GM12872 (cell line): ENCODE measurements around the gene STK31.

Experiments
- TF ChIP-seq, protein P1 (sequence below): IDR thresholded peaks from 3 replicates; pipeline ENCODE4 v1.5.1; 2011; ENCODE audit warnings: low read depth, mild to moderate bottlenecking, low read length, moderate library complexity; ENCODE audit not compliant: insufficient read depth

STK31 gene

DNA sequence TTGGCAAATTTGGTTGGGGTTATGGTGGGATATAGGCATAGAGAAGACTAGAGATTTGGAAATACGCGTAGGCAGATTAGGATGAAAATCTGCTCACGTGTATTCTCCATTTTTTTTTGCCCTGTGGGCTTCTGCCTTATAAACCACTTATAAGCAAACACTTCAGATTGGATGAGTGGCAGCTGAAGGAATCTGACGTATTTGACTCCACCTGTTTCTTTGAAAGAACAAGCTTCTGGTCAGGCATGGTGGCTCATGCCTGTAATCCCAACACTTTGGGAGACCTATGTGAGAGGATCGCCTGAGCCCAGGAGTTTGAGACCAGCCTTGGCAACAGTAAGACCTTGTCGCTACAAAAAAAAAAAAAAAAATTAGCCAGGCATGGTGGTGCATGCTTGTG, 5.1 kb downstream of the STK31 start:
- TF ChIP-seq, protein P1, sequence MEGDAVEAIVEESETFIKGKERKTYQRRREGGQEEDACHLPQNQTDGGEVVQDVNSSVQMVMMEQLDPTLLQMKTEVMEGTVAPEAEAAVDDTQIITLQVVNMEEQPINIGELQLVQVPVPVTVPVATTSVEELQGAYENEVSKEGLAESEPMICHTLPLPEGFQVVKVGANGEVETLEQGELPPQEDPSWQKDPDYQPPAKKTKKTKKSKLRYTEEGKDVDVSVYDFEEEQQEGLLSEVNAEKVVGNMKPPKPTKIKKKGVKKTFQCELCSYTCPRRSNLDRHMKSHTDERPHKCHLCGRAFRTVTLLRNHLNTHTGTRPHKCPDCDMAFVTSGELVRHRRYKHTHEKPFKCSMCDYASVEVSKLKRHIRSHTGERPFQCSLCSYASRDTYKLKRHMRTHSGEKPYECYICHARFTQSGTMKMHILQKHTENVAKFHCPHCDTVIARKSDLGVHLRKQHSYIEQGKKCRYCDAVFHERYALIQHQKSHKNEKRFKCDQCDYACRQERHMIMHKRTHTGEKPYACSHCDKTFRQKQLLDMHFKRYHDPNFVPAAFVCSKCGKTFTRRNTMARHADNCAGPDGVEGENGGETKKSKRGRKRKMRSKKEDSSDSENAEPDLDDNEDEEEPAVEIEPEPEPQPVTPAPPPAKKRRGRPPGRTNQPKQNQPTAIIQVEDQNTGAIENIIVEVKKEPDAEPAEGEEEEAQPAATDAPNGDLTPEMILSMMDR, result no peak

DNA sequence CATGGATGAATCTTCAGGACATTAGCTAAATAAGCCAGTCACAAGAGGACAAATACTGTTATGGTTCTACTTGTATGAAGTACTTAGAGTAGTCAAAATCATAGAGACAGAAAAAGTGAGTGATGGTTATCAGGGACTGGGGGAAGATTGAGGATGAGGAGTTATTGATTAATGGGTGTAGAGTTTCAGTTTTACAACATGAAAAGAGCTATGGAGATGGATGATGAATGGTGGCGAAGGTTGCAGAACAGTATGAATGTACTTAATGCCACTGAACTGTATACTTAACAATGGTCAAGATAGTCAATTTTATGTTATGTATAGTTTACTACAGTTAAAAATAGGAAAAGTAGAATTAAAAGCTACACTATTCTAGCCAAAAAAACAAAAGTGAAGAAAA, 7.8 kb downstream of the STK31 start:
- TF ChIP-seq, protein P1, result no peak

DNA sequence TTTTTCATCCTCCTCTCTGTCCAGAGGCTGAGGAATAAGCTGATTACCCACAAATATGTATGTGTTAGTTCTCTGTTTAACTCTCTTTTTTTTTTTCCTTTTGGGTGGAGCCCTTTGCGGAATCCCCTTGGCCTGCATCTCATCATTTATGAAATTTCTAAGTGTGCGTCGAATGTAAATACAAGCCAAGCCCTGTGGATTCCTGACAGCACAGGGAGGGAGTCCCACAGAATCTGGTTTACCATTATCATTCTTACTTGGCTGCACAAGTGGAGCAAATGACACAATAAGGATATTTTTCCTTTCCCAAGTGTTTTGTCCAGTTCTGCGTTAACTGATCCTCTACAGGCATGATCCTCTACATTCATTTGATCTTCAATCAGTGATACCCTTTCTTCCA, 11.4 kb downstream of the STK31 start:
- TF ChIP-seq, protein P1, result no peak

DNA sequence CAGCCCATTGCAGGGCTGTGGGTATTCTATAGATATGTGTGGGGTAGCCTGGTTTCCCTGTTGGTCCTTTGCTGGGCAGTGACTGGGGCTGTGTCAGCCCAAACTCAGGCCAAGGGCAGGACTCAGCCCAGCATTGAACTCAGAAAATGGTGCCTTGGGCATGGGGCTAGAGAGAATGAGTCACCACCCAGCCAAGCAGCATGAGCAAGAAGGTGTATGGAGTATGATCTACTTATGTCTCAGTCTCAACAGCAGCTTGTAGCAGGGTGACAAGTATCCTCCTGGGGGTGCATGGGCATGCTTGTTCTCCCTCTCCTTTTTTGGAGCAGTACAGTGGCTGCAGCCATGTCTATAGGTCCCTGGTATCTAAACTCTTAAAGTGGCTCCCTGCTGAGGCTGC, 32.0 kb downstream of the STK31 start:
- TF ChIP-seq, protein P1, result no peak

DNA sequence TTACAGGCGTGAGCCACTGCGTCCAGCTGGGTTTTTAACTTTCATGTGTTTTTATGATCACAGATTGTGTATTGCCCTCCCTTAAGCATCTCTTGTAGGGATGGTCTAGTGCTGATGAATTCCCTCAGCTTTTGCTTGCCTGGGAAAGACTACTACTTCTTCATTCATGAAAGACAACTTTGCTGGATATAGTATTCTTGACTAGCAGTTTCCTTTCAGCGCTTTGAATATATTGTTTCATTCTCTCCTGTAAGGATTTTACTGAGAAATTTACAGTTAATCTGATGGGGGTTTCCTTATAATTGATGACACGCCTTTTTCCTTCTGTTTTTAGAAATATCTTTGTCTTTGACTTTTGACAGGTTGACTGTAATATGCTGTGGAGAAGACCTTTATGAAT, 33.2 kb downstream of the STK31 start:
- TF ChIP-seq, protein P1, result no peak

DNA sequence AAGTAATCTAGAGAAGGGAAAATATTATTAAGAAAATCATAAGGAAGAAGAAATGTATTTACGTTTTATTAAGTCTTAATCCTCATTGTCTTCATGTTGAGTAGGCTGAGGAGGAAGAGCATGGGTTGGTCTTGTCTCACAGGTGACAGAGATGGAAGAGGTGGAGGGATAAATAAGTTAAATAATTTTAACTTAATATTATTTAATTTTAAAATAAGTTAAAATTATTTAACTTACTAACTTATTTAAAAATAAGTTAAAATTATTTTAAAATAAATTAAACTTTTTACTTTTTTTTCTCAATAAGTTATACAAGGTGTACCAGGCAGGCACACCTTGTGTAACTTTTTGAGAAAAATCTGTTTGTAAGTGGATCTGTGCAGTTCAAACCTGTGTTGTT, 36.6 kb downstream of the STK31 start:
- TF ChIP-seq, protein P1, result no peak

DNA sequence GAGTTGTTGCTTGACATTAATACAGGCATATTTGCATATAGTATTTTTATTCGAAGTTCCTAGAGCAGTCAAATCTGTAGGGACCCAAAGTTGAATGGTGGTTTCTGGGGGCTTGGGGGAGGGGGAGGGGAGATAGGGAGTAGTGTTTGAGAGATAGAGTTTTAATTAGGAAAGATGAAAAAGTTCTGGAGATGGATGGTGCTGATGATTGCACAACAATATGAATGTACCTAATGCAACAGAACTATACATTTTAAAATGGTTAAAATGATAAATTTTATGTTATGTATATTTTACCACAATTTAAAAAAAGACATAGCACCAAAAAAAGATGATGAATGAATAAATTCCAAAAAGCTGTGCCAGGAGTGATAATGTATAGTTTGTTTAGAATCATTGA, 41.8 kb downstream of the STK31 start:
- TF ChIP-seq, protein P1, result no peak
